Neuronal stem cell (in vitro differentiated cells): Measurements from ENCODE around the gene FIP1L1.

Source experiments
- DNase-seq: peaks from one replicate; pipeline ENCODE4 v3.0.0-alpha.2; 2013; ENCODE audit warnings: low spot score
- H2AFZ ChIP-seq: one replicate; pipeline ENCODE4 v1.6.1; 2013; ENCODE audit warnings: mild to moderate bottlenecking, low read length, inconsistent platforms
- H2AK5ac ChIP-seq: 2 replicates; pipeline ENCODE4 v1.6.1; 2013; ENCODE audit warnings: low read depth, mild to moderate bottlenecking, inconsistent platforms, low read length, moderate library complexity, mixed read lengths
- H2BK120ac ChIP-seq: 2 replicates; pipeline ENCODE4 v1.6.1; 2013; ENCODE audit warnings: low read depth, mild to moderate bottlenecking, inconsistent platforms, low read length, moderate library complexity, mixed read lengths
- H2BK12ac ChIP-seq: one replicate; pipeline ENCODE4 v1.6.1; 2013; ENCODE audit warnings: low read length, inconsistent platforms
- H2BK15ac ChIP-seq: 2 replicates; pipeline ENCODE4 v1.6.1; 2013; ENCODE audit warnings: mild to moderate bottlenecking, low read length, inconsistent platforms, mixed read lengths
- H2BK5ac ChIP-seq: one replicate; pipeline ENCODE4 v1.6.1; 2013; ENCODE audit warnings: inconsistent platforms, mild to moderate bottlenecking, low read length, moderate library complexity
- H3K14ac ChIP-seq: one replicate; pipeline ENCODE4 v1.6.1; 2013; ENCODE audit warnings: low read length, inconsistent platforms
- H3K18ac ChIP-seq: 2 replicates; pipeline ENCODE4 v1.6.1; 2013; ENCODE audit warnings: low read length, inconsistent platforms
- H3K23ac ChIP-seq: 2 replicates; pipeline ENCODE4 v1.6.1; 2013; ENCODE audit warnings: low read depth, mild to moderate bottlenecking, mixed read lengths, low read length, inconsistent platforms; ENCODE audit not compliant: poor library complexity
- H3K27ac ChIP-seq: replicated peaks from 3 replicates; pipeline ENCODE4 v1.5.1; 2013; ENCODE audit warnings: low read length, inconsistent platforms
- H3K27me3 ChIP-seq, 3 experiments: 2 replicates each; pipeline ENCODE4 v1.6.1; 2013; ENCODE audit warnings: low read length in 3 of 3, mild to moderate bottlenecking in 2 of 3, inconsistent platforms in 1 of 3, low read depth in 1 of 3, mixed read lengths in 1 of 3, moderate library complexity in 1 of 3; ENCODE audit not compliant: control insufficient read depth in 3 of 3, insufficient read depth in 3 of 3
- H3K36me3 ChIP-seq, 2 donors: replicated peaks in 1 of 2; 2 replicates each; pipeline ENCODE4 v1.6.1; 2013; ENCODE audit warnings: low read length in 2 of 2; ENCODE audit not compliant: control insufficient read depth in 2 of 2, insufficient read depth in 2 of 2
- H3K4ac ChIP-seq: 2 replicates; pipeline ENCODE4 v1.6.1; 2013; ENCODE audit warnings: inconsistent platforms, mild to moderate bottlenecking, low read length, moderate library complexity
- H3K4me1 ChIP-seq, 2 donors: 1 replicate in 1 of 2; 2 replicates in 1 of 2; pipeline ENCODE4 v1.6.1; 2013; ENCODE audit warnings: low read length in 2 of 2, low read depth in 1 of 2; ENCODE audit not compliant: control insufficient read depth in 2 of 2, insufficient read depth in 1 of 2
- H3K4me2 ChIP-seq: one replicate; pipeline ENCODE4 v1.6.1; 2013; ENCODE audit warnings: mild to moderate bottlenecking, low read length, inconsistent platforms; ENCODE audit not compliant: insufficient read depth, poor library complexity, severe bottlenecking
- H3K4me3 ChIP-seq, 2 donors: 2 replicates each; pipeline ENCODE4 v1.5.1; 2013; ENCODE audit warnings: low read length in 2 of 2, mild to moderate bottlenecking in 2 of 2, inconsistent platforms in 1 of 2, moderate library complexity in 1 of 2
- H3K79me1 ChIP-seq: one replicate; pipeline ENCODE4 v1.6.1; 2013; ENCODE audit warnings: low read depth, mild to moderate bottlenecking, inconsistent platforms, low read length, moderate library complexity
- H3K9ac ChIP-seq: one replicate; pipeline ENCODE4 v1.6.1; 2013; ENCODE audit warnings: mild to moderate bottlenecking, low read depth, low read length, inconsistent platforms; ENCODE audit not compliant: poor library complexity
- H3K9me3 ChIP-seq, 2 donors: replicated peaks in 1 of 2; 2 replicates each; pipeline versions ENCODE3 to v1.6.1; 2013; ENCODE audit warnings: low read length in 2 of 2, mild to moderate bottlenecking in 2 of 2, inconsistent platforms in 1 of 2, low read depth in 1 of 2, mixed read lengths in 1 of 2, moderate library complexity in 1 of 2; ENCODE audit not compliant: control insufficient read depth in 2 of 2, insufficient read depth in 1 of 2
- H4K8ac ChIP-seq: one replicate; pipeline ENCODE4 v1.6.1; 2013; ENCODE audit warnings: low read depth, mild to moderate bottlenecking, inconsistent platforms, low read length, moderate library complexity
- H4K91ac ChIP-seq: one replicate; pipeline ENCODE4 v1.6.1; 2013; ENCODE audit warnings: low read length, low read depth, mild to moderate bottlenecking, inconsistent platforms; ENCODE audit not compliant: poor library complexity
- WGBS, 2 donors: extraction: QIAGEN DNeasy Blood & Tissue Kit; methylation state at CpG; one replicate each; pipeline ENCODE4 v1.1.7; 2013; ENCODE audit warnings: missing lambda C conversion rate in 2 of 2, mixed read lengths in 1 of 2; ENCODE audit not compliant: insufficient read length in 2 of 2, insufficient replicate concordance in 1 of 2; ENCODE audit errors: extremely low coverage in 2 of 2; 5-methylcytosine and 5-hydroxymethylcytosine counted together

FIP1L1 gene

DNA sequence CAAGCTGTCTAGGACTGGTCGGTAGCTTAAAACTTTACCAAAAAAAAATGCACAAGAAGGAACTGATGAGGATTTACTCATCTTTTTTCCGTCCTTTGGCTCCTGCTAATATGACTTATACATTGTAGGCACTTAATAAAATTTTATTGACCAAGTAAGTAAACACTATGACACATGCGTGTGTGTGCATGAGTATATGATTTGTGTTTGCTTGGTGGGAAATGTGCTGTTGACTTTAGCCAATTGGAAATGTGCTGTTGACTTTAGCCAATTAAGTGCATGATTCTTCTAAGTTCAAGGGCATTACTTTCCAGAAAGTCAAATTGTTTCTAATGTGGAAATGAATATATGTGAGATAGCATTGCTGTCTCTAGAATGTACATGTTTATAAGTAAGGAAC is 78.3 kb downstream of the FIP1L1 start:
- no peak overlapping the region for H3K18ac ChIP-seq
- H3K36me3 ChIP-seq: peaks cover 11 to 85% of the 10 kb centered on the region in 2 donors
- H3K4me2 ChIP-seq: no peak overlapping the region
- H2BK15ac ChIP-seq: no peak overlapping the region
- no peak overlapping the region for H3K27ac ChIP-seq
- H3K9me3 ChIP-seq: no peaks in the 10 kb centered on the region
- H2AFZ ChIP-seq: no peak overlapping the region
- no peaks in the 10 kb centered on the region for H3K79me1 ChIP-seq
- H3K4me3 ChIP-seq: no peak overlapping the region
- H3K14ac ChIP-seq: no peak overlapping the region
- H3K27me3 ChIP-seq: no peaks in the 10 kb centered on the region
- H4K8ac ChIP-seq: no peak overlapping the region
- no peak overlapping the region for H3K4ac ChIP-seq
- H2AK5ac ChIP-seq: no peak overlapping the region
- no peak for DNase-seq
- H3K4me1 ChIP-seq: no peaks in the 10 kb centered on the region
- no peak overlapping the region for H3K9ac ChIP-seq
- H3K23ac ChIP-seq: no peak overlapping the region
- no peak overlapping the region for H2BK12ac ChIP-seq
- no CpG with 5 or more reads among the region's 3 CpGs for WGBS, 2 donors
- H2BK5ac ChIP-seq: no peak overlapping the region
- H2BK120ac ChIP-seq: no peak overlapping the region
- H4K91ac ChIP-seq: no peak overlapping the region

DNA sequence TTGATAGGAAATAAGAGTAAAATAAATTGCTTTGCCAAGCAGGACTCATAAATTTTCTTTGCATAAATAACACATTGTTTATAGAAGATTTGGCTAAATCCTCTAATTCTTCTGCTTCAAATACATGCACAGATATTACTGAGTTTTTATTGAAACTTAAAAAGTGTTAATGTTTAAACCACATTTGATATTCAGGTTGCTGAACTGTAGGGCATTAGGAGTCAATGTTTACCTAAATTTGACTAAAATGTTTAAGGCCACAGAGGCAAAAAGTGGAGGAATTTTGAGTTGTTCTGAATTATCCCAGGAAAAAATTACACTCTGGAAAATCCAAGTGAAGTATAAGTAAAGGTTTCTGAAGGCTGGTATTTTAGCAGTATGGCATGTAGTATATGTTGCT is 78.7 kb downstream of the FIP1L1 start:
- Histone ChIP-seq H3K4me1 (no peaks in the 10 kb centered on the region), H3K14ac (no peak overlapping the region), H4K91ac (no peak overlapping the region), H4K8ac (no peak overlapping the region), H2BK5ac (no peak overlapping the region), H3K23ac (no peak overlapping the region), H2AK5ac (no peak overlapping the region), H3K79me1 (no peaks in the 10 kb centered on the region), H3K4ac (no peak overlapping the region), H2AFZ (no peak overlapping the region), H3K4me2 (no peak overlapping the region), H3K27ac (no peak overlapping the region), H2BK12ac (no peak overlapping the region), H2BK120ac (no peak overlapping the region), H2BK15ac (no peak overlapping the region), H3K36me3 (peaks cover 11 to 89% of the 10 kb centered on the region in 2 donors), H3K18ac (no peak overlapping the region), H3K4me3 (no peak overlapping the region), H3K9me3 (no peaks in the 10 kb centered on the region), H3K27me3 (no peaks in the 10 kb centered on the region), H3K9ac (no peak overlapping the region)
- DNase-seq: no peak

GRCh38 chr4:53459548-53459947 is 82.1 kb downstream of the FIP1L1 start:
- Histone ChIP-seq H3K36me3 (peaks cover 4 to 89% of the 10 kb centered on the region in 2 donors), H2AFZ (no peak overlapping the region), H3K27me3 (no peaks in the 10 kb centered on the region), H3K4me2 (no peak overlapping the region), H3K9me3 (no peaks in the 10 kb centered on the region), H3K14ac (no peak overlapping the region), H3K4me3 (no peak overlapping the region), H3K18ac (no peak overlapping the region), H2AK5ac (no peak overlapping the region), H4K91ac (no peak overlapping the region), H3K79me1 (no peaks in the 10 kb centered on the region), H2BK5ac (no peak overlapping the region), H2BK15ac (no peak overlapping the region), H3K23ac (no peak overlapping the region), H4K8ac (no peak overlapping the region), H3K4ac (no peak overlapping the region), H3K4me1 (no peaks in the 10 kb centered on the region), H2BK12ac (no peak overlapping the region), H3K9ac (no peak overlapping the region), H2BK120ac (no peak overlapping the region), H3K27ac (no peak overlapping the region)
- no peak for DNase-seq

DNA sequence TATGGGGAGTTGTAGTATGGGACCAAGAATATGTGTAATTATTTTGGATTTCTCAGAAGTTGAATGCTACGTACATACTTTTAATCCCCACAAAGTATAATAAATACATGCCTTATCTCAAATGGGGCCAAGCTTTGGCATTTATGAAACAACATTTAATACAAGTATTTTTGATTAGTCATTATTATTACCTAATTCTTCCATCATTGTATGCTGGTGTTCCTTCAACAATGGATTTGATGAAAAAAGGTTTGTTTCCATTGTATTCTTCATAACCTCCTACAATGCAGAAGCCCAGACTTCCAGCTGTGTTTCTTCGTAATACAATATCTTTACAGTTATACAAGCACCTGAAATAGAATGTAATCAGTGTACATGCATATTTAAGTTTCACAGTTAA is 83.8 kb downstream of the FIP1L1 start:
- Histone ChIP-seq H4K91ac (no peak overlapping the region), H3K18ac (no peak overlapping the region), H2BK12ac (no peak overlapping the region), H3K36me3 (peaks cover 2 to 72% of the 10 kb centered on the region in 2 donors), H3K23ac (no peak overlapping the region), H3K79me1 (no peaks in the 10 kb centered on the region), H3K27ac (no peak overlapping the region), H2BK120ac (no peak overlapping the region), H3K9ac (no peak overlapping the region), H2BK5ac (no peak overlapping the region), H3K9me3 (no peaks in the 10 kb centered on the region), H3K4me1 (no peaks in the 10 kb centered on the region), H3K4ac (no peak overlapping the region), H3K4me3 (no peak overlapping the region), H2AFZ (no peak overlapping the region), H2BK15ac (no peak overlapping the region), H3K14ac (no peak overlapping the region), H2AK5ac (no peak overlapping the region), H3K27me3 (no peaks in the 10 kb centered on the region), H3K4me2 (no peak overlapping the region), H4K8ac (no peak overlapping the region)
- WGBS, 2 donors: no CpG with 5 or more reads among the region's 2 CpGs
- DNase-seq: no peak
